GM18517 (cell line): ENCODE data around the gene KIF23.

Source experiments
- ATAC-seq: cut with Tn5 transposase; IDR thresholded peaks from one replicate; pipeline ENCODE4 v1.9.1; 2021; ENCODE audit warnings: mild to moderate bottlenecking, moderate library complexity; ENCODE audit not compliant: unreplicated experiment

The KIF23 gene

GRCh38 chr15:69394556-69395282, 19.4 kb upstream of the KIF23 start:
- no peak for ATAC-seq

GRCh38 chr15:69395460-69395859, 18.7 kb upstream of the KIF23 start:
- ATAC-seq = no peak

- no peak for ATAC-seq
Measured at GRCh38 chr15:69395991-69396390, 18.2 kb upstream of the KIF23 start.

GRCh38 chr15:69398491-69398891, 15.7 kb upstream of the KIF23 start:
- no peak for ATAC-seq

GRCh38 chr15:69400850-69401249, 13.3 kb upstream of the KIF23 start:
- no peak for ATAC-seq

GRCh38 chr15:69402816-69403215, 11.3 kb upstream of the KIF23 start:
- no peak for ATAC-seq

- no peak for ATAC-seq
Measured at GRCh38 chr15:69403594-69403993, 10.6 kb upstream of the KIF23 start.

GRCh38 chr15:69405110-69405509, 9.0 kb upstream of the KIF23 start:
- ATAC-seq = no peak

- ATAC-seq = no peak
Measured at GRCh38 chr15:69407719-69408400, 6.3 kb upstream of the KIF23 start.

- ATAC-seq = no peak
Measured at GRCh38 chr15:69408841-69409240, 5.3 kb upstream of the KIF23 start.

GRCh38 chr15:69410248-69410874, 3.8 kb upstream of the KIF23 start:
- no peak for ATAC-seq

GRCh38 chr15:69412274-69412673, 1.9 kb upstream of the KIF23 start:
- ATAC-seq = no peak

GRCh38 chr15:69412701-69413100, 1.4 kb upstream of the KIF23 start:
- no peak for ATAC-seq

GRCh38 chr15:69414701-69415167, 585 bp downstream of the KIF23 start:
- ATAC-seq = peak; percentile 31

- ATAC-seq = no peak
Measured at GRCh38 chr15:69415381-69415780, 1.2 kb downstream of the KIF23 start.

- ATAC-seq = no peak
Measured at GRCh38 chr15:69417581-69417980, 3.4 kb downstream of the KIF23 start.

GRCh38 chr15:69421498-69421897, 7.3 kb downstream of the KIF23 start:
- ATAC-seq = no peak

- no peak for ATAC-seq
Measured at GRCh38 chr15:69422336-69422895, 8.3 kb downstream of the KIF23 start.

GRCh38 chr15:69424001-69424400, 9.9 kb downstream of the KIF23 start:
- no peak for ATAC-seq

- no peak for ATAC-seq
Measured at GRCh38 chr15:69424748-69425413, 10.7 kb downstream of the KIF23 start.

GRCh38 chr15:69433831-69434230, 19.7 kb downstream of the KIF23 start:
- ATAC-seq = no peak
